Esophagus squamous epithelium (tissue), 4 donors: ENCODE data around the gene MYL10.

Source experiments
- POLR2A ChIP-seq, 4 donors: fragments of 450-650 bp; IDR thresholded peaks; one replicate each; pipeline ENCODE4 v1.6.1; 2017; ENCODE audit warnings: antibody characterized with exemption in 4 of 4, mild to moderate bottlenecking in 4 of 4, moderate library complexity in 3 of 4
- TF ChIP-seq, protein P1 (sequence below), 6 experiments: fragments of 450-650 bp in 4 of 6; fragments of 200-600 bp in 2 of 6; sonication (generic) in 2 of 6; IDR thresholded peaks; one replicate each; pipeline ENCODE4 v1.5.1; 2016 to 2019; ENCODE audit warnings: antibody characterized with exemption in 6 of 6, mild to moderate bottlenecking in 4 of 6, moderate library complexity in 4 of 6

DNA sequence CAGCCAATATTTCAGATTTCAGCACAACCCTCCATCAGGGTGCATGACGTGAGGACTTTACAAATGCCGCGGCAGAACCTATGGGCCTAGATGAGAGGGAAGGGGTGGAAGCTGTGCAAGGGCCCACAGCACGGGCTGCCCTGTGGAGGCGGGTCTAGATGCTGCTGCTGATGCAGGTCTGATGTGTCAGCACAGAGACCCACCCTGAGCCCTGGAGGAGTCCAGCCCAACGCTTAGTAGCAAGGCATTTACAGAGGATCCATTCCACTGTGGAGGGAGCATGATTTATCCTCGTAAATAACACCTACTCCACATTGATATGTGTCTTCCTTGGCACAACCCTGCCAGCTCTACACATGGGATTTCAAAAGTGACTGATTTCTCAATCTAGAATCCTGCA lies 48.5 kb downstream of the MYL10 start:
- TF ChIP-seq, protein P1, sequence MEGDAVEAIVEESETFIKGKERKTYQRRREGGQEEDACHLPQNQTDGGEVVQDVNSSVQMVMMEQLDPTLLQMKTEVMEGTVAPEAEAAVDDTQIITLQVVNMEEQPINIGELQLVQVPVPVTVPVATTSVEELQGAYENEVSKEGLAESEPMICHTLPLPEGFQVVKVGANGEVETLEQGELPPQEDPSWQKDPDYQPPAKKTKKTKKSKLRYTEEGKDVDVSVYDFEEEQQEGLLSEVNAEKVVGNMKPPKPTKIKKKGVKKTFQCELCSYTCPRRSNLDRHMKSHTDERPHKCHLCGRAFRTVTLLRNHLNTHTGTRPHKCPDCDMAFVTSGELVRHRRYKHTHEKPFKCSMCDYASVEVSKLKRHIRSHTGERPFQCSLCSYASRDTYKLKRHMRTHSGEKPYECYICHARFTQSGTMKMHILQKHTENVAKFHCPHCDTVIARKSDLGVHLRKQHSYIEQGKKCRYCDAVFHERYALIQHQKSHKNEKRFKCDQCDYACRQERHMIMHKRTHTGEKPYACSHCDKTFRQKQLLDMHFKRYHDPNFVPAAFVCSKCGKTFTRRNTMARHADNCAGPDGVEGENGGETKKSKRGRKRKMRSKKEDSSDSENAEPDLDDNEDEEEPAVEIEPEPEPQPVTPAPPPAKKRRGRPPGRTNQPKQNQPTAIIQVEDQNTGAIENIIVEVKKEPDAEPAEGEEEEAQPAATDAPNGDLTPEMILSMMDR (IDR thresholded peaks at IDR 0.05) = no peak
- TF ChIP-seq POLR2A (IDR thresholded peaks at IDR 0.05) = no peak
